AG10803 (cell line): ENCODE measurements around the gene HLCS.

Experiments
- DNase-seq: peaks from one replicate; pipeline ENCODE4 v3.0.0; 2010; ENCODE audit warnings: low read depth
- H3K4me3 ChIP-seq: 2 replicates; pipeline ENCODE4 v1.5.1; 2011; ENCODE audit warnings: mild to moderate bottlenecking, low read length, control low read depth
- CTCF ChIP-seq: conservative IDR thresholded peaks from 2 replicates; pipeline ENCODE4 v1.5.1; 2011; ENCODE audit warnings: mild to moderate bottlenecking, low read length, control low read depth, inconsistent platforms

Gene HLCS

GRCh38 chr21:36721817-36722216 lies 244.7 kb downstream of the HLCS start:
- H3K4me3 ChIP-seq: no peak overlapping the region
- DNase-seq: no peak
- no peak for TF ChIP-seq CTCF

- TF ChIP-seq CTCF: no peak
Observed at GRCh38 chr21:36719614-36720013, 246.9 kb downstream of the HLCS start.

DNA sequence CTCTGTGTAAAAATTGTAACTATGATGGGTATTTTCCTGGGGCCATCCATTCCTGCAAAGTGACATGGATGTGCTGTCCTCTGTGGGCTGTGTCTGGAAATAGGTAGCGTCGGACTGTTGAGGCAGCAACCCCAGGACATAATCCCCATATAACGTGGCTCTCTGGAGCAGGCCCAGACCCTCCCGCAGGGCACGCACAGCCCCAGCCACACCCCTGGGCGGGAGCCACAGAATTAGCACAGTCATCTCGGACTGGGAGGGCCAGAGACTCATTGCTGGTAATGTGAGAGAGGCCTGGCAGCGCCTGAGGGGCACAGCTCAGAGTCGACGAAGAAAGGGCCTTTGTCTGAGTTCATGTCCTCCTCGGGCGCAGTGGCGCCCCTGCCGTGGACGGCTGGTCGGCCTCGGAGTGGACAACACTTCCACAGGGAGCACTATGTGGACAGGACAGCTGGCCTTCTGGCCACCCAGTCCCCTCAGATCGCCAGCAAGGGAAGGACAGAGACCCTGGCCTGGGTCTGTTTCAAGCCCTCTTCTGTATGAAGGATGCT lies 247.4 kb downstream of the HLCS start:
- H3K4me3 ChIP-seq: no peak overlapping the region
- DNase-seq: peak; percentile 33
- no peak for TF ChIP-seq CTCF

More at GRCh38 chr21:36719614-36720013, 246.9 kb downstream of the HLCS start:
- H3K4me3 ChIP-seq: no peak overlapping the region
- no peak for DNase-seq

- DNase-seq: no peak
- no peak overlapping the region for H3K4me3 ChIP-seq
- no peak for TF ChIP-seq CTCF
Observed at GRCh38 chr21:36717976-36718375, 248.5 kb downstream of the HLCS start.

GRCh38 chr21:36716836-36717235 lies 249.6 kb downstream of the HLCS start:
- TF ChIP-seq CTCF: no peak
- DNase-seq: no peak

GRCh38 chr21:36716387-36716786 lies 250.1 kb downstream of the HLCS start:
- no peak for TF ChIP-seq CTCF
- no peak overlapping the region for H3K4me3 ChIP-seq
- DNase-seq: no peak

More at GRCh38 chr21:36716836-36717235, 249.6 kb downstream of the HLCS start:
- H3K4me3 ChIP-seq: no peak overlapping the region

DNA sequence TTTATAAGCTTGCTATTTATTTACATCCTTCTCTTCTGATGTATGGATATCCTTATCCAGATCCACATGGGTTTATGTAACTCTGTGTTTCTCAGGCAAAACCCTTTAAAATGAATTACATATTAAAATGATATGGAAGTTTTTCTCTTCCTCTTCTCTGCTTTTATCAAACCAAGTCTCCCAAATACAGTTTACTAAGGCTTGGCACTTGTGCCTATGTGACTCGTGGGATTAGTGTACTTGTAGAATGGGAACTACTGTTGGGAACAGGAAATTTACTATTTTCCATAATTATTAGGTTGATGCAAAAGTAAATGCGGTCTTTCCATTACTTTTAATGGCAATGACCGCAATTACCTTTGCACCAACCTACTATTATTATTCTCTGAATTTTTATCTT lies 252.7 kb downstream of the HLCS start:
- no peak for DNase-seq
- H3K4me3 ChIP-seq: no peak overlapping the region
- no peak for TF ChIP-seq CTCF
